K562 (cell line): ENCODE measurements around the gene PNPLA7. TPM values are rescaled to one million over a fixed set of nuclear protein-coding genes. Genes with fewer than 3 reads are reported as not detected.

Experiments used
- ATAC-seq: fragments of 200-7000 bp; cut with Tn5 transposase; 3 replicates; pipeline ENCODE4 v1.9.1; 2020; ENCODE audit warnings: moderate library complexity
- BruUV-seq: library from RNA; stranded (reverse); fragments of 400-500 nt; replicated peaks from 2 replicates; lab custom pipeline; 2021; lab: Mats Ljungman, UMichigan
- CTCF ChIA-PET: fragments of 300-600 bp; formaldehyde crosslinking; extraction: SDS; loops from one replicate; lab custom pipeline; 2021; ENCODE audit warnings: low intra/inter-chr PET ratio; lab: Yijun Ruan, JAX
- POLR2A ChIA-PET: fragments of 300-600, 350-650 bp; sonication (Branson Sonifier 250); formaldehyde crosslinking; extraction: SDS; loops from one replicate; lab custom pipeline; 2021; ENCODE audit warnings: antibody characterized with exemption, inconsistent platforms; lab: Yijun Ruan, JAX
- DNase-seq, 4 experiments: peaks; one replicate each; pipeline versions ENCODE4 v3.0.0 to v3.0.0-alpha.2; 2011 to 2018; ENCODE audit warnings: low spot score in 3 of 4, mixed read lengths in 3 of 4; ENCODE audit errors: extremely low read depth in 1 of 4
- FAIRE-seq: peaks from 2 replicates; lab custom pipeline; 2011; peaks lifted over from hg19 to GRCh38; lab: Jason Lieb, UNC
- H2AFZ ChIP-seq: 2 replicates; pipeline ENCODE4 v1.6.0; 2011; ENCODE audit warnings: low read depth, low read length, control low read depth, inconsistent platforms
- H3K27ac ChIP-seq: fragments of 200-600 bp; 3 replicates; pipeline ENCODE4 v1.8.0; 2011; ENCODE audit warnings: low read depth, mild to moderate bottlenecking, control low read depth, inconsistent platforms, low read length, moderate library complexity, mixed read lengths; ENCODE audit errors: extremely low read depth
- H3K27me3 ChIP-seq, 2 experiments: fragments of 300-600 bp in 1 of 2; 2 replicates in 1 of 2; 3 replicates in 1 of 2; pipeline versions ENCODE4 v1.6.0 to v1.8.0; 2011; ENCODE audit warnings: inconsistent platforms in 2 of 2, low read length in 2 of 2, mild to moderate bottlenecking in 1 of 2, mixed read lengths in 1 of 2, moderate library complexity in 1 of 2; ENCODE audit not compliant: control insufficient read depth in 2 of 2, insufficient read depth in 2 of 2
- H3K36me3 ChIP-seq: fragments of 300-600 bp; 3 replicates; pipeline ENCODE4 v1.8.0; 2011; ENCODE audit warnings: mild to moderate bottlenecking, low read length, inconsistent platforms; ENCODE audit not compliant: control insufficient read depth, insufficient read depth
- H3K4me1 ChIP-seq, 2 experiments: fragments of 200-600 bp in 1 of 2; replicated peaks in 1 of 2; 2 replicates in 1 of 2; 3 replicates in 1 of 2; pipeline versions ENCODE4 v1.5.1 to v1.8.0; 2011; ENCODE audit warnings: inconsistent platforms in 2 of 2, low read length in 2 of 2, mild to moderate bottlenecking in 1 of 2, mixed read lengths in 1 of 2, moderate library complexity in 1 of 2; ENCODE audit not compliant: control insufficient read depth in 2 of 2, insufficient read depth in 2 of 2
- H3K4me2 ChIP-seq: 2 replicates; pipeline ENCODE4 v1.6.1; 2011; ENCODE audit warnings: low read length, control low read depth, inconsistent platforms, mixed read lengths; ENCODE audit not compliant: insufficient read depth
- H3K4me3 ChIP-seq: fragments of 200-600 bp; sonication (generic), shearing (Covaris generic); 2 replicates; pipeline ENCODE4 v1.5.1; 2016; ENCODE audit warnings: control low read depth, inconsistent platforms
- H3K79me2 ChIP-seq: fragments of 200-600 bp; 3 replicates; pipeline ENCODE4 v1.8.0; 2011; ENCODE audit warnings: low read length, inconsistent platforms; ENCODE audit not compliant: control insufficient read depth, insufficient read depth
- H3K9ac ChIP-seq, 2 experiments: 2 replicates each; pipeline versions ENCODE4 v1.6.0 to v1.6.1; 2011; ENCODE audit warnings: low read depth in 2 of 2, low read length in 2 of 2, control low read depth in 1 of 2, inconsistent platforms in 1 of 2, mild to moderate bottlenecking in 1 of 2, mixed read lengths in 1 of 2; ENCODE audit not compliant: insufficient read depth in 1 of 2
- H3K9me1 ChIP-seq: one replicate; pipeline ENCODE4 v1.6.0; 2011; ENCODE audit warnings: inconsistent platforms, mild to moderate bottlenecking, low read length, moderate library complexity; ENCODE audit not compliant: control insufficient read depth, insufficient read depth
- H3K9me3 ChIP-seq: replicated peaks from 2 replicates; pipeline ENCODE4 v1.5.1; 2011; ENCODE audit warnings: low read depth, low read length, inconsistent platforms; ENCODE audit not compliant: control insufficient read depth, insufficient read depth
- H4K20me1 ChIP-seq: replicated peaks from 2 replicates; pipeline ENCODE4 v1.6.1; 2011; ENCODE audit warnings: low read length, inconsistent platforms, mixed read lengths; ENCODE audit not compliant: control insufficient read depth, insufficient read depth
- C11orf30 ChIP-seq: fragments of 450-650 bp; IDR thresholded peaks from 2 replicates; pipeline ENCODE4 v1.6.1; 2016; ENCODE audit warnings: low read depth, mild to moderate bottlenecking
- MEF2D ChIP-seq: conservative IDR thresholded peaks from 2 replicates; pipeline ENCODE4 v1.6.1; 2016; ENCODE audit warnings: low read depth, missing genetic modification characterization, missing compliant biosample characterization
- PCBP1 ChIP-seq: fragments of 200-400 bp; formaldehyde crosslinking; IDR thresholded peaks from 2 replicates; pipeline ENCODE4 v1.6.1; 2018; ENCODE audit warnings: mild to moderate bottlenecking, low read depth, low read length; ENCODE audit not compliant: poor library complexity, severe bottlenecking
- PREB ChIP-seq: sonication (generic); formaldehyde crosslinking; IDR thresholded peaks from 2 replicates; pipeline ENCODE4 v1.8.1; 2023; ENCODE audit warnings: mild to moderate bottlenecking, missing genetic modification reagents
- RUNX1 ChIP-seq: sonication (generic); IDR thresholded peaks from 2 replicates; pipeline ENCODE4 v1.6.1; 2016; ENCODE audit warnings: antibody characterized with exemption, low read depth
- TCF7 ChIP-seq: sonication (generic); IDR thresholded peaks from 2 replicates; pipeline ENCODE4 v1.6.1; 2016; ENCODE audit warnings: antibody characterized with exemption, borderline replicate concordance
- ZBTB33 ChIP-seq: sonication (generic); formaldehyde crosslinking; IDR thresholded peaks from 2 replicates; pipeline ENCODE4 v1.8.1; 2023; ENCODE audit warnings: mild to moderate bottlenecking, missing genetic modification reagents
- WGBS: fragments of 100-300 bp; shearing (Covaris generic); methylation state at CpG from one replicate; pipeline ENCODE4 v1.1.6; 2016; ENCODE audit warnings: low coverage, mixed read lengths; ENCODE audit not compliant: insufficient coverage; ENCODE audit errors: missing lambda C conversion rate; 5-methylcytosine and 5-hydroxymethylcytosine counted together
- in situ Hi-C: fragments of 300-500 bp; cut with MboI; formaldehyde crosslinking; loops from 4 replicates; pipeline ENCODE4 v1.15.0; 2018; ENCODE audit warnings: inconsistent platforms, mixed read lengths
- intact Hi-C: fragments of 100-400 bp; cut with micrococcal nuclease; formaldehyde crosslinking; loops from 2 replicates; pipeline ENCODE4 v1.14.2; 2022
- polyA plus RNA-seq, 8 experiments: library from polyadenylated mRNA; depleted of rRNA in 4 of 8; stranded (reverse) in 5 of 8; unstranded in 3 of 8; fragments of >200 nt; fragmentation: Nextera tagmentation in 2 of 8; fragmentation: Illumina TruSeq in 1 of 8; extraction: Ambion mirVana in 2 of 8; extraction: Trizol in 1 of 8; gene quantifications; 2 replicates each; pipeline versions ENCODE4 v1.2.1 to v1.2.3, GENCODE V29; 2011 to 2014; ENCODE audit warnings: inconsistent platforms in 1 of 8, missing spikeins in 1 of 8
- total RNA-seq, 7 experiments: library from RNA; depleted of rRNA in 6 of 7; stranded (reverse); fragments of >200 nt in 6 of 7; fragmentation: Illumina TruSeq in 2 of 7; extraction: Trizol in 2 of 7; gene quantifications; 2 replicates each; pipeline versions ENCODE4 v1.2.1 to v1.2.3, GENCODE V29; 2011 to 2021; ENCODE audit warnings: low replicate concordance in 1 of 7

The PNPLA7 gene
- total and polyA plus RNA-seq, 9 of the 15 experiments (the other 6 are each of a cell fraction or from before 2014, with no cell fraction given): 0.01 to 0.85 (median 0.19) TPM; not detected in 1

GRCh38 chr9:137515338-137515724 lies 34.9 kb downstream of the PNPLA7 start:
- FAIRE-seq: no peak
- WGBS: 35% methylated on average over 15 of the region's 23 CpGs
- no peak for DNase-seq

More at GRCh38 chr9:137515338-137515724, 34.9 kb downstream of the PNPLA7 start:
- no peaks in the 10 kb centered on the region for H3K36me3 ChIP-seq
- no peaks in the 10 kb centered on the region for H3K9me1 ChIP-seq
- no peak overlapping the region for H3K27ac ChIP-seq
- ChIA-PET POLR2A (interaction anchor here (0.7 kb wide), 2 partner anchors 18 to 32 kb away, joined by 3 to 4 read pairs; no protein-coding TSS in a partner anchor), CTCF (no interaction called here)
- no peaks in the 10 kb centered on the region for H3K9me3 ChIP-seq
- H3K79me2 ChIP-seq: no peaks in the 10 kb centered on the region
- H2AFZ ChIP-seq: no peak overlapping the region
- in situ Hi-C loops (no loop called here), intact Hi-C loops (no loop called here)
- H3K27me3 ChIP-seq: no peaks in the 10 kb centered on the region
- no peak for TF ChIP-seq TCF7
- 0 out of 2 replicates have a peak, but pooled peaks have one; percentile 32 for TF ChIP-seq ZBTB33
- no peak for TF ChIP-seq PREB (CRISPR knock-in tag)
- TF ChIP-seq MEF2D (tag): no peak
- TF ChIP-seq RUNX1: no peak
- peak; percentile 97 for TF ChIP-seq PCBP1
- TF ChIP-seq C11orf30: no peak
- no peak overlapping the region for H3K4me3 ChIP-seq
- ATAC-seq: peak; percentile 24; the same call in 1 of the 3 replicates
- BruUV-seq: no TSS peak
- H3K4me1 ChIP-seq: peaks cover 13 to 45% of the 10 kb centered on the region in 2 experiments; a peak in 4 of 5 replicates
- no peaks in the 10 kb centered on the region for H4K20me1 ChIP-seq
- H3K9ac ChIP-seq: no peak overlapping the region; a peak in 1 of 4 replicates
- no peak overlapping the region for H3K4me2 ChIP-seq
